Measurements from ENCODE around the gene EVI5. TPM values are rescaled to one million over a fixed set of nuclear protein-coding genes. Genes with fewer than 3 reads are reported as not detected.

The EVI5 gene
- total and polyA plus RNA-seq, 10 of the 15 experiments (the other 5 are each of a cell fraction or from before 2014, with no cell fraction given), result 0.27 to 6.8 (median 1.7) TPM

DNA sequence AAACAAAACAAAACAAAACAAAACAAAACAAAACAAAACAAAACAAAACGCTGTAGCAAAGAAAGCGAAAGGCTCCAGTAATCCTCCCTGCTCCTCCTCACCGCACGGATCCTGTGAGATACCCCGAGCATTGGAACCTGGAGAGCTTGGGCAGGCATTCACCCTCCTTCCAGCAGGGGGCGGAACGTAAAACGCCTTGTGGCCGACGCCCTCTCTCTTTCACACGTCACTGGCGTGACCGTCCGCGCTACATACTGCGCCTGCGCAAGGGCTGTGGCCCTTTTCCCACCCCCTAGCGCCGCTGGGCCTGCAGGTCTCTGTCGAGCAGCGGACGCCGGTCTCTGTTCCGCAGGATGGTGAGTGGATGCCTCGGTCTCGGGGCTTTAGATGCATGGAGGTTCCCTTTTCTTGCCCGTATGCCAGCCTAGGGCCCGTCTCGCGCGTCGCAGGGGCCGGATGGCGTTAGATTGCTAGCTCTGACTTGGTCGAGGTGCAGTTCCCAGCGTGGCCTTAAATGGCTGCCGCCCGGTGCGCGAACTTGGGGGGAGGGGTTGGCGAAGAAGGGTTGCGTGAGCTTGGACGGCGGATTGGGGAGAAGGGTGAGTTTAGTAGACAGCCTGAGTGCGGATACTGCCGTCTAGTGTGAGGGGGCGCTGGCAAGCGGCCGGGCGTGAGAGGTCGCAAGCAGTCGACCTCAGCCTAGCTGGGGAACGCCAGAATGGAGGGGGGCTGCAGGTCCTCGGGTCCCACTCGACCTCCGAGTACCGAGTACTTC is 47.0 kb upstream of the EVI5 start, which contains the start of gene RPL5 (continued):
- TF ChIP-seq, protein P1, sequence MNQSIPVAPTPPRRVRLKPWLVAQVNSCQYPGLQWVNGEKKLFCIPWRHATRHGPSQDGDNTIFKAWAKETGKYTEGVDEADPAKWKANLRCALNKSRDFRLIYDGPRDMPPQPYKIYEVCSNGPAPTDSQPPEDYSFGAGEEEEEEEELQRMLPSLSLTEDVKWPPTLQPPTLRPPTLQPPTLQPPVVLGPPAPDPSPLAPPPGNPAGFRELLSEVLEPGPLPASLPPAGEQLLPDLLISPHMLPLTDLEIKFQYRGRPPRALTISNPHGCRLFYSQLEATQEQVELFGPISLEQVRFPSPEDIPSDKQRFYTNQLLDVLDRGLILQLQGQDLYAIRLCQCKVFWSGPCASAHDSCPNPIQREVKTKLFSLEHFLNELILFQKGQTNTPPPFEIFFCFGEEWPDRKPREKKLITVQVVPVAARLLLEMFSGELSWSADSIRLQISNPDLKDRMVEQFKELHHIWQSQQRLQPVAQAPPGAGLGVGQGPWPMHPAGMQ (IDR thresholded peaks at IDR 0.05; ENCODE audit: borderline replicate concordance), result no peak
- TF ChIP-seq TCF3 (IDR thresholded peaks at IDR 0.05; ENCODE audit: borderline replicate concordance, insufficient read depth, low read depth, low read length), result peak; percentile 42; the same call in 1 of the 2 replicates
- TF ChIP-seq POLR2AphosphoS5 (IDR thresholded peaks at IDR 0.05; ENCODE audit: low read length), result peak; percentile 100
- TF ChIP-seq ATF7 (IDR thresholded peaks at IDR 0.05; ENCODE audit: low read depth), result peak; percentile 73
- no peak for TF ChIP-seq SPI1 (IDR thresholded peaks at IDR 0.05; ENCODE audit: borderline replicate concordance, insufficient read depth, low read depth, low read length)
- 0 out of 4 replicates have a peak, but pooled peaks of 1 of the 2 experiments have one; percentile 29 for TF ChIP-seq EP300 (IDR thresholded peaks at IDR 0.05; ENCODE audit: borderline replicate concordance in 1 of 2, control insufficient read depth in 1 of 2, low read depth in 2 of 2, low read length in 2 of 2)
- peak; percentile 95 for TF ChIP-seq CREB1 (IDR thresholded peaks at IDR 0.05; ENCODE audit: low read depth)

DNA sequence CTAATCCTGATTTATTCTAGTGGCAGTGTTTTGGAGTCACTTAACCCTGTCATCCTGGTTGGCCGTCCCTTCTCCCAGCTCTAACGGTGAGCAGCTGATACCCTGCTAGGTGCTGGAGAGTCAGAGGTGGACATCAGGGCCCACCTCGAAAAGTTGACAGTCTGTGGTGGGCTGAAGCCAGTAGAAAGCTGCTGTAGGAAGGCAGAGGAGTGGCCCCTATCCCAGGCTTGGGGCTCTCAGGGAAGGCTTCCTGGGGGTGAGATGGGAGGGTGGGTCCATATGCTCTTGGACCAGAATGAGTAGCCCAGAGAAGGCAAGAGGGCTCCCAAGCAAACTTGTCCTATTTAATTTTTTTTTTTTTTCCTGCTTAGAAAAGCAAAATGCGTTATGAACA is 46.5 kb upstream of the EVI5 start:
- Histone ChIP-seq H3K4me1 (ENCODE audit: control insufficient read depth, insufficient read depth, low read length) (no peaks in the 10 kb centered on the region), H3K27me3 (replicated peaks in 1 of 2; ENCODE audit: control insufficient read depth in 2 of 2, insufficient read depth in 2 of 2, low read length in 1 of 2) (no peaks in the 10 kb centered on the region), H2AFZ (ENCODE audit: control insufficient read depth, low read depth, low read length) (peak overlapping the region; percentile 63), H3K36me3 (ENCODE audit: control insufficient read depth in 2 of 2, insufficient read depth in 2 of 2, low read length in 1 of 2) (peaks cover 3 to 22% of the 10 kb centered on the region in 2 experiments; a peak in 3 of 4 replicates), H3K79me2 (ENCODE audit: control insufficient read depth, insufficient read depth, low read length) (peaks cover 46% of the 10 kb centered on the region), H3K27ac (ENCODE audit: control insufficient read depth, insufficient read depth) (no peak overlapping the region), H3K4me2 (ENCODE audit: control insufficient read depth, insufficient read depth) (peak overlapping the region; percentile 15), H3K9me3 (replicated peaks; ENCODE audit: control insufficient read depth, insufficient read depth, low read length) (no peaks in the 10 kb centered on the region), H3K9ac (ENCODE audit: control insufficient read depth, insufficient read depth, low read length) (no peak overlapping the region), H4K20me1 (ENCODE audit: control insufficient read depth, insufficient read depth) (no peaks in the 10 kb centered on the region; the same call in 1 of the 2 replicates), H3K4me3 (no peak overlapping the region; the same call in 1 of the 2 replicates)
- WGBS (ENCODE audit: insufficient coverage, insufficient replicate concordance, low lambda C conversion rate, missing lambda C conversion rate), result 40% methylated on average over 3 of the region's 4 CpGs
- BruUV-seq (replicated peaks), result TSS peak; percentile 58
- CTCF ChIA-PET, result interaction anchor here (0.7 to 2.5 kb wide), 18 partner anchors 10 to 521 kb away, joined by 3 to 14 read pairs (median 4); partner anchors contain the start of gene DIPK1A
- SMC1A ChIA-PET (ENCODE audit: uncharacterized antibody, unreplicated experiment), result interaction anchor here (0.9 to 1.6 kb wide), 6 partner anchors 108 to 163 kb away, joined by 3 to 4 read pairs (median 4); no protein-coding TSS in a partner anchor
- no peak for TF ChIP-seq MEF2B (IDR thresholded peaks at IDR 0.05; ENCODE audit: partially characterized antibody, poor library complexity, severe bottlenecking)
- TF ChIP-seq KDM1A (IDR thresholded peaks at IDR 0.05; ENCODE audit: borderline replicate concordance), result no peak
- no peak for TF ChIP-seq BACH1 (IDR thresholded peaks at IDR 0.05; ENCODE audit: borderline replicate concordance)
- no peak for TF ChIP-seq EED (IDR thresholded peaks at IDR 0.05; ENCODE audit: low read depth)
- TF ChIP-seq EGR1 (IDR thresholded peaks at IDR 0.05; ENCODE audit: borderline replicate concordance in 1 of 2, low read depth in 2 of 2, low read length in 2 of 2), result no peak
- RAD21 ChIA-PET (ENCODE audit: unreplicated experiment), result interaction anchor here (1.6 to 1.9 kb wide), 3 partner anchors 82 to 231 kb away, joined by 5 to 7 read pairs (median 5); partner anchors contain the start of gene DIPK1A
- POLR2A ChIA-PET, result interaction anchor here (0.6 to 1.5 kb wide), 7 partner anchors 44 to 1792 kb away, joined by 3 to 6 read pairs (median 3); no protein-coding TSS in a partner anchor
- peak; percentile 2; the same call in 1 of the 3 replicates for ATAC-seq
- in situ Hi-C loops (cut with MboI), result no loop called here
- no peak for FAIRE-seq
- no peak for DNase-seq (ENCODE audit: low read depth, low spot score)
- intact Hi-C loops (cut with micrococcal nuclease; ENCODE audit: unreplicated experiment), result loop anchor here (5.0 to 10.0 kb wide), 3 partner anchors 343 to 534 kb away; partner anchors contain the start of genes DR1, GLMN and RPAP2
